ENCODE data around the gene SLC20A1. TPM values are rescaled to one million over a fixed set of nuclear protein-coding genes. Genes with fewer than 3 reads are reported as not detected.

SLC20A1 gene
- total RNA-seq, 1 donor from 2014 or later, result 114 TPM

DNA sequence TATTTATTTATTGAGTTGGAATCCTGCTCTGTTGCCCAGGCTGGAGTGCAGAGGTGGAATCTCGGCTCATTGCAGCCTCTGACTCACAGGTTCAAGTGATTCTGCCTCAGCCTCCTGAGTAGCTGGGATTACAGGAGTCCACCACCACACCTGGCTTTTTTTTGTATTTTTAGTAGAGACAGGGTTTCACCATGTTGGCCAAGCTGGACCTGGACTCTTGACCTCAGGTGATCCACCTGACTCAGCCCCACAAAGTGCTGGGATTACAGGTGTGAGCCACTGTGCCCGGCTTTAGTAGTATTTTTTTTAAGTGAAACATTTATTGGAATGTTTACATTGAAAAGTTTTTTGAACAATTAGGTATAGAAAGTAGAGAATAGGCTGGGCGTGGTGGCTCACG, 23.9 kb downstream of the SLC20A1 start:
- peaks cover 3% of the 10 kb centered on the region for H3K4me1 Mint-ChIP-seq
- H3K27ac Mint-ChIP-seq (ENCODE audit: unreplicated experiment), result no peak overlapping the region
- H3K4me3 Mint-ChIP-seq, result no peak overlapping the region
- TF ChIP-seq, protein P1, sequence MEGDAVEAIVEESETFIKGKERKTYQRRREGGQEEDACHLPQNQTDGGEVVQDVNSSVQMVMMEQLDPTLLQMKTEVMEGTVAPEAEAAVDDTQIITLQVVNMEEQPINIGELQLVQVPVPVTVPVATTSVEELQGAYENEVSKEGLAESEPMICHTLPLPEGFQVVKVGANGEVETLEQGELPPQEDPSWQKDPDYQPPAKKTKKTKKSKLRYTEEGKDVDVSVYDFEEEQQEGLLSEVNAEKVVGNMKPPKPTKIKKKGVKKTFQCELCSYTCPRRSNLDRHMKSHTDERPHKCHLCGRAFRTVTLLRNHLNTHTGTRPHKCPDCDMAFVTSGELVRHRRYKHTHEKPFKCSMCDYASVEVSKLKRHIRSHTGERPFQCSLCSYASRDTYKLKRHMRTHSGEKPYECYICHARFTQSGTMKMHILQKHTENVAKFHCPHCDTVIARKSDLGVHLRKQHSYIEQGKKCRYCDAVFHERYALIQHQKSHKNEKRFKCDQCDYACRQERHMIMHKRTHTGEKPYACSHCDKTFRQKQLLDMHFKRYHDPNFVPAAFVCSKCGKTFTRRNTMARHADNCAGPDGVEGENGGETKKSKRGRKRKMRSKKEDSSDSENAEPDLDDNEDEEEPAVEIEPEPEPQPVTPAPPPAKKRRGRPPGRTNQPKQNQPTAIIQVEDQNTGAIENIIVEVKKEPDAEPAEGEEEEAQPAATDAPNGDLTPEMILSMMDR (conservative IDR thresholded peaks at IDR 0.05), result no peak
- no peaks in the 10 kb centered on the region for H3K27me3 Mint-ChIP-seq (ENCODE audit: low read depth)
- no peak for DNase-seq (ENCODE audit: low read depth, low spot score)
- H3K36me3 Mint-ChIP-seq (ENCODE audit: low read depth), result peaks cover 8% of the 10 kb centered on the region
- no peaks in the 10 kb centered on the region for H3K9me3 Mint-ChIP-seq

- H3K36me3 Mint-ChIP-seq (ENCODE audit: low read depth), result peaks cover 2% of the 10 kb centered on the region
- no peak overlapping the region for H3K27ac Mint-ChIP-seq (ENCODE audit: unreplicated experiment)
- TF ChIP-seq, protein P1 (conservative IDR thresholded peaks at IDR 0.05), result no peak
- no peak for DNase-seq (ENCODE audit: low read depth, low spot score)
- no peaks in the 10 kb centered on the region for H3K27me3 Mint-ChIP-seq (ENCODE audit: low read depth)
- no peak overlapping the region for H3K4me3 Mint-ChIP-seq
- peaks cover 3% of the 10 kb centered on the region for H3K4me1 Mint-ChIP-seq
- H3K9me3 Mint-ChIP-seq, result no peaks in the 10 kb centered on the region
Observed at GRCh38 chr2:112670252-112671022, 24.7 kb downstream of the SLC20A1 start.

DNA sequence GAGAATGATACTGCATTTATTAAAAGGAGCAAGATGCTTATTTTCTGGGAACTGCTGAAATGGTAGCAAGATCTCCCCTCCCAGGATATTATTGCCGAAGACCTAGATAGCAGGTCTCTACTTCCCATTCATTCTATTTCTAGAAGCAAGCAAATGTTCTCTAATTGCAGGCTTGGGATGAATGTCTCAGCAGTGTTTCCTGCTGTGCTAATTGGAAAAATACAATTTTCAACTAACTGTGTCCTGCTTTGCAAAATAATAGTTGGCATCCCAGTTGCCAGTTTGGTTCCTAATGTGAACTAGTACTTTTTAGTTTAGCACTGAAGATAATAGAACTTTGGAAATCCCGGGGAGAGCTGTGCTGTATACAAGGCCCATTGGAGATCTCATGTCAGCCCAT, 26.1 kb downstream of the SLC20A1 start:
- H3K27ac Mint-ChIP-seq (ENCODE audit: unreplicated experiment), result no peak overlapping the region
- peaks cover 3% of the 10 kb centered on the region for H3K4me1 Mint-ChIP-seq
- no peak for DNase-seq (ENCODE audit: low read depth, low spot score)
- no peak overlapping the region for H3K4me3 Mint-ChIP-seq
- H3K36me3 Mint-ChIP-seq (ENCODE audit: low read depth), result no peaks in the 10 kb centered on the region
- peaks cover 2% of the 10 kb centered on the region for H3K9me3 Mint-ChIP-seq
- TF ChIP-seq, protein P1 (conservative IDR thresholded peaks at IDR 0.05), result no peak
- H3K27me3 Mint-ChIP-seq (ENCODE audit: low read depth), result no peaks in the 10 kb centered on the region

GRCh38 chr2:112673008-112673407, 27.3 kb downstream of the SLC20A1 start:
- no peaks in the 10 kb centered on the region for H3K36me3 Mint-ChIP-seq (ENCODE audit: low read depth)
- DNase-seq (ENCODE audit: low read depth, low spot score), result no peak
- TF ChIP-seq, protein P1 (conservative IDR thresholded peaks at IDR 0.05), result no peak
- H3K4me1 Mint-ChIP-seq, result peaks cover 3% of the 10 kb centered on the region
- no peaks in the 10 kb centered on the region for H3K27me3 Mint-ChIP-seq (ENCODE audit: low read depth)
- H3K4me3 Mint-ChIP-seq, result no peak overlapping the region
- H3K27ac Mint-ChIP-seq (ENCODE audit: unreplicated experiment), result no peak overlapping the region
- H3K9me3 Mint-ChIP-seq, result peaks cover 2% of the 10 kb centered on the region

DNA sequence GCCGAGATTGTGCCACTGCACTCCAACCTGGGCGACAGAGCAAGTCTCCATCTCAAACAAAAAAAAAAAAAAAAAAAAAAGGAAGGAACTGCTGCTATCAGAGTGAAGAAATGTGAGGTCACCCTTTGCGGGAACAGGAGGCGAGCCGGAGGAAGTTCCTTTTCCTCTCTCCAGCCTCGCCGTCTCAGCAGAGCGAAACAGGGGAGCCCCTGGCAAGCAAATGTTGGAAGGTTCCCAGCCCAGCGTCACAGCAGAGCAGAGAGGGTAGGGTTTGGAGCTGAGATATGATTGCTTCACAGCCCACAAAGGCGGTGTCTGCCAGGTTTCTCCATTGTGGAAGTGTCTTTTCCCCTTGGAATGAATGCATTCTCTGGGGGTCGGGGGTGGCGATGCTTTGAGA, 28.5 kb downstream of the SLC20A1 start:
- Mint-ChIP-seq H3K4me1 (peaks cover 3% of the 10 kb centered on the region), H3K36me3 (ENCODE audit: low read depth) (no peaks in the 10 kb centered on the region), H3K27me3 (ENCODE audit: low read depth) (no peaks in the 10 kb centered on the region), H3K27ac (ENCODE audit: unreplicated experiment) (no peak overlapping the region), H3K9me3 (peaks cover 2% of the 10 kb centered on the region), H3K4me3 (no peak overlapping the region)
- DNase-seq (ENCODE audit: low read depth, low spot score), result no peak
- TF ChIP-seq, protein P1 (conservative IDR thresholded peaks at IDR 0.05), result no peak
